Large intestine (tissue), 3 donors: ENCODE data around the gene SPATA16. TPM values are rescaled to one million over a fixed set of nuclear protein-coding genes. Genes with fewer than 3 reads are reported as not detected.
"Not testable (repeated sequence)": the region's sequence is repeated elsewhere in the genome, so short reads cannot be mapped to it uniquely, and the experiment has no call there.

Experiments used
- DNase-seq, 2 donors: peaks; one replicate each; pipeline versions ENCODE4 v3.0.0 to v3.0.0-alpha.2; 2013
- H3K27ac ChIP-seq: one replicate; pipeline ENCODE4 v1.5.1; 2013; ENCODE audit warnings: low read length
- H3K27me3 ChIP-seq: 2 replicates; pipeline ENCODE4 v1.6.1; 2013; ENCODE audit warnings: low read length; ENCODE audit not compliant: control insufficient read depth, insufficient read depth
- H3K36me3 ChIP-seq: 2 replicates; pipeline ENCODE4 v1.6.1; 2013; ENCODE audit warnings: low read length; ENCODE audit not compliant: control insufficient read depth, insufficient read depth
- H3K4me1 ChIP-seq: one replicate; pipeline ENCODE4 v1.6.1; 2013; ENCODE audit warnings: low read length; ENCODE audit not compliant: control insufficient read depth, insufficient read depth
- H3K4me3 ChIP-seq: one replicate; pipeline ENCODE4 v1.5.1; 2013; ENCODE audit warnings: low read length
- H3K9me3 ChIP-seq: one replicate; pipeline ENCODE4 v1.6.1; 2013; ENCODE audit warnings: mild to moderate bottlenecking, low read depth, low read length, moderate library complexity; ENCODE audit not compliant: control insufficient read depth
- WGBS: methylation state at CpG from one replicate; pipeline ENCODE4 v1.1.5; 2013; ENCODE audit warnings: low lambda C conversion rate; ENCODE audit not compliant: insufficient coverage; 5-methylcytosine and 5-hydroxymethylcytosine counted together
- polyA plus RNA-seq: library from polyadenylated mRNA; unstranded; fragments of 120-200 nt; gene quantifications from one replicate; pipeline ENCODE4 v1.2.1, GENCODE V29; 2013

SPATA16 gene
- polyA plus RNA-seq, 1 donor = not detected

DNA sequence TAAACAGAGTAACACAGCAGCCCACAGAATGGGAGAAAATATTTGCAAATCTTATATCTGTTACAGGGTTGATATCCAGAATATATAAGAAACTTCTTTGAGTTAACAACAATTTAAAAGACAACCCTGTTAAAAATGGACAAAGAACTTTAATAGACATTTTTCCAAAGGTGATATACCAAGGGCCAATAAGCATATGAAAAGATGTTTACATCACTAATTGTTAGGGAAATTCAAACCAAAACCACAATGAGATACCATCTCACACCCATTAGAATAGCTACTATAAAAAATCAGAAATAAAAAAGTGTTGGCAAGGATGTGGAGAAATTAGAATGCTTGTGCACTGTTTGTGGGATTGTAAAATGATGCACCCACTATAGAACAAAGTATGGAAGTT, 110.8 kb downstream of the SPATA16 start:
- DNase-seq = no peak
- Histone ChIP-seq H3K27me3 (no peaks in the 10 kb centered on the region), H3K36me3 (no peaks in the 10 kb centered on the region), H3K4me1 (no peaks in the 10 kb centered on the region), H3K4me3 (no peak overlapping the region), H3K9me3 (no peaks in the 10 kb centered on the region), H3K27ac (no peak overlapping the region)

GRCh38 chr3:173028351-173028750, 112.7 kb downstream of the SPATA16 start:
- Histone ChIP-seq H3K27ac (no peak overlapping the region), H3K4me3 (no peak overlapping the region), H3K27me3 (no peaks in the 10 kb centered on the region), H3K36me3 (no peaks in the 10 kb centered on the region), H3K4me1 (no peaks in the 10 kb centered on the region), H3K9me3 (no peaks in the 10 kb centered on the region)
- WGBS = 100% methylated on average over 3 of the region's 3 CpGs
- no peak for DNase-seq

- no peaks in the 10 kb centered on the region for H3K4me1 ChIP-seq
- no peak overlapping the region for H3K27ac ChIP-seq
- H3K9me3 ChIP-seq = no peaks in the 10 kb centered on the region
- H3K36me3 ChIP-seq = no peaks in the 10 kb centered on the region
- no peak for DNase-seq
- H3K4me3 ChIP-seq = no peak overlapping the region
- no peaks in the 10 kb centered on the region for H3K27me3 ChIP-seq
- WGBS = no CpG with 5 or more reads among the region's 1 CpG
Measured at GRCh38 chr3:173027429-173027828, 113.6 kb downstream of the SPATA16 start.

- no peak overlapping the region for H3K4me3 ChIP-seq
- H3K36me3 ChIP-seq = no peaks in the 10 kb centered on the region
- H3K9me3 ChIP-seq = no peaks in the 10 kb centered on the region
- H3K27ac ChIP-seq = no peak overlapping the region
- 62% methylated on average over 2 of the region's 5 CpGs for WGBS
- H3K4me1 ChIP-seq = no peaks in the 10 kb centered on the region
- no peak for DNase-seq
- H3K27me3 ChIP-seq = no peaks in the 10 kb centered on the region
Measured at GRCh38 chr3:173025941-173026340, 115.1 kb downstream of the SPATA16 start.

- H3K27ac ChIP-seq = no peak overlapping the region
- no peaks in the 10 kb centered on the region for H3K4me1 ChIP-seq
- no peak overlapping the region for H3K4me3 ChIP-seq
- H3K36me3 ChIP-seq = no peaks in the 10 kb centered on the region
- no CpG with 5 or more reads among the region's 2 CpGs for WGBS
- H3K27me3 ChIP-seq = no peaks in the 10 kb centered on the region
- DNase-seq = no peak
- no peaks in the 10 kb centered on the region for H3K9me3 ChIP-seq
Measured at GRCh38 chr3:173021547-173022185, 119.4 kb downstream of the SPATA16 start.

DNA sequence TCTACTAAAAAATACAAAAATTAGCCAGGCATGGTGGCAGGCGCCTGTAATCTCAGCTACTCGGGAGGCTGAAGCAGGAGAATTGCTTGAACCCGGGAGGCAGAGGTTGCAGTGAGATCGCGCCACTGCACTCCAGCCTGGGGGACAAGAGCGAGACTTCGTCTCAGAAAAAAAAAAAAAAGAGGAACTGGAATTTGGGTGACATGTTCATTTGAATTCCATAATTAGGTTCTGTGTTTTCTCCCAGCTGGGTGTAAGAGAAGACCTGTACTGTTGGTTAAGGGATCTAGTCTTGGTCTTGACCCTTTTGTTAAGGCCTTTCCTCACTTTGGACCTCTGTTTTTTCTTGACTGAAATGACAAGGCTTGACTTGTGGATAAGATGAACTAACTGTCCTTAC, 120.9 kb downstream of the SPATA16 start:
- not testable (repeated sequence) for H3K4me3 ChIP-seq, H3K4me1 ChIP-seq, H3K27me3 ChIP-seq, H3K27ac ChIP-seq, DNase-seq, H3K36me3 ChIP-seq, H3K9me3 ChIP-seq
- no CpG with 5 or more reads among the region's 7 CpGs for WGBS

DNA sequence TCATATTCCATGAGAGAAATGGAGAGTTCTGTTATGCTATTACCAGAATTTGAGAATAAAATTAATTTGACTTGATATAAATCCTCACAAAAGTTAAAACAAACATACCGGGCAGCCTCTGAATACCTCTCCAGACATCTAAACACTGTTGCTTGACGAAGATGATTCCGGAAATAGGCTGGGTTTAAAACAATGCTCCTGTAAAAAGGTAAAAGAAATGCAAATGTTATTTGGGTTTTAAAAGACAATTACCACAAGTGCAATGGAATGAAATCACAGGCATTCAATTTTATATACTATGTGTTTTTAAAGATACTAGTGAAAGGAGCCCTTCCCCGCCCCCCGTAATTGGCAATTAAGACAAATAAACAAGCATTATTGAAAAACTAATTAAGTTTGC, 121.7 kb downstream of the SPATA16 start:
- Histone ChIP-seq H3K36me3 (no peaks in the 10 kb centered on the region), H3K4me1 (no peaks in the 10 kb centered on the region), H3K9me3 (no peaks in the 10 kb centered on the region), H3K27ac (no peak overlapping the region), H3K4me3 (no peak overlapping the region), H3K27me3 (no peaks in the 10 kb centered on the region)
- WGBS = 100% methylated on average over 1 of the region's 5 CpGs
- no peak for DNase-seq

DNA sequence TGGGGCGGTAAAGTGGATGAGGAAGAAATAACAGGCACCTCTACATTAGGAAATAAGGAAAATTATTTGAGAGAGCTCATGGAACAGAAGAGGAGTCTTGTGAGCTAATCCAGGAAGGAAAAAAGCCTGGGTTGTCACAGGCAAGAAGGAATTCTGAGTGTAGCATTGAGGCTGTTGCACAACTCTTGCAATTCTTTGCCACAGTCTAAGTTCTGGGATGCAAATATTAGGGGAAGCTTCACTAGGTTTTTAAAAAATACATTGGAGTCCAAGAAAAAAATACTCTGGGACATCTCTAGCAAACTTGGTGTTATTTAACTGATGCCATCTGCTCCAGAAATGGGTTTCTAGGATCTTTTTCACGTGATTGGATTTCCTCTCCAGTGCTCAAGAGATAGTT, 122.3 kb downstream of the SPATA16 start:
- H3K36me3 ChIP-seq = no peaks in the 10 kb centered on the region
- 100% methylated on average over 1 of the region's 2 CpGs for WGBS

GRCh38 chr3:173013219-173013832, 127.7 kb downstream of the SPATA16 start:
- Histone ChIP-seq H3K9me3 (no peaks in the 10 kb centered on the region), H3K27ac (no peak overlapping the region), H3K36me3 (no peaks in the 10 kb centered on the region), H3K4me3 (no peak overlapping the region), H3K4me1 (no peaks in the 10 kb centered on the region), H3K27me3 (no peaks in the 10 kb centered on the region)
- DNase-seq = no peak
- no CpG with 5 or more reads among the region's 3 CpGs for WGBS

More for the DNA sequence above, 122.3 kb downstream of the SPATA16 start:
- Histone ChIP-seq H3K27me3 (no peaks in the 10 kb centered on the region), H3K9me3 (no peaks in the 10 kb centered on the region), H3K27ac (no peak overlapping the region), H3K4me1 (no peaks in the 10 kb centered on the region), H3K4me3 (no peak overlapping the region)
- DNase-seq = no peak

- WGBS = no CpG with 5 or more reads among the region's 6 CpGs
- Histone ChIP-seq H3K36me3 (no peaks in the 10 kb centered on the region), H3K27ac (no peak overlapping the region), H3K9me3 (no peaks in the 10 kb centered on the region), H3K4me1 (no peaks in the 10 kb centered on the region), H3K4me3 (no peak overlapping the region), H3K27me3 (no peaks in the 10 kb centered on the region)
- no peak for DNase-seq
Measured at GRCh38 chr3:173009410-173009809, 131.6 kb downstream of the SPATA16 start.

- DNase-seq = no peak
- Histone ChIP-seq H3K4me3 (no peak overlapping the region), H3K27me3 (no peaks in the 10 kb centered on the region), H3K4me1 (no peaks in the 10 kb centered on the region), H3K36me3 (no peaks in the 10 kb centered on the region), H3K9me3 (no peaks in the 10 kb centered on the region), H3K27ac (no peak overlapping the region)
- WGBS = no CpG with 5 or more reads among the region's 3 CpGs
Measured at GRCh38 chr3:173008978-173009377, 132.1 kb downstream of the SPATA16 start.
